GOT3 (cell line): ENCODE measurements around the gene SLC1A7.

ENCODE experiments used
- DNase-seq: peaks from one replicate; lab custom pipeline; 2025; ENCODE audit warnings: mixed read lengths; lab: John Stamatoyannopoulos, UW

SLC1A7 gene

DNA sequence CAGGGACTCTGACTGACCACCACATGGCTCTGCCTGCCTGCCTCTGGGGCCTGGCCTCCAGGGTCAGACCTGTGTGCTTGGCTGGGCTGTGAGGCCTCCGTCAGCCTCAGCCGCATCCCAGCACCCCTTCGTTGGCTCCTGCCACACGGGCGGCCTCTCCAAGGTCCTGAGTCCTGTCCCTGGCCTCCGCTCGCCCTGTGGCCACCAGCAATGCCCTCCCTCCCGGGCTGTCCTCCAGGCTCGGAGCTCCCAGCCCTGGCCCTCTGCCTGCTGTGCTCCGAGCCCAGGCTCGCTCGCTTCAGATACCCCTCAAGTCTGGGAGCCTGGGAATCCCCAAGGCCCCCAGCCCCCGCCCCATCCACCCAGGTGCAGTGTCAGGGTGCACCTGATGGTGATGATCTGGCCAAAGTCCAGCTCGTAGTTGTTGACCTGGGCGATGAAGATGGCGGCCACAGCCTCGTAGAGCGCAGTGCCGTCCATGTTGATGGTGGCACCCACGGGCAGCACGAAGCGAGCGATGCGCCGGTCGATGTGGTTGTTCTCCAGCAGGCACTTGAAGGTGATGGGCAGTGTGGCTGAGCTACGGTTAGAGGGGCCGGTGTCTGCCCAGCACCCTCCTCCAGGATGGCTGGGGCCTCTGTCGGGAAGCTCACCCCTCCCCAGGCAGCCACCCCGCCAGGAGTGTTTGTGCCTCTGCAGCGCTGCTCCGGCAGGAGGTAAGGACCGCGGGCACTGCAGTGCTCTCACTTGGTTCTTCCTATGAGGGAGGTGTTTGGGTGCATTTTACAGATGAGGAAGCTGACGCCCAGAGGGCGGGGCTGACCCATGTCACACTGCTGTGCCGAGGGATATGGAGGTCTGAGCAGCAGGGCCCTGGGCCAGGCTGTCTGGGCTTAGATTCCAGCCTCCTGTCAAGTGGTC lies 52.0 kb downstream of the SLC1A7 start:
- no peak for DNase-seq

DNA sequence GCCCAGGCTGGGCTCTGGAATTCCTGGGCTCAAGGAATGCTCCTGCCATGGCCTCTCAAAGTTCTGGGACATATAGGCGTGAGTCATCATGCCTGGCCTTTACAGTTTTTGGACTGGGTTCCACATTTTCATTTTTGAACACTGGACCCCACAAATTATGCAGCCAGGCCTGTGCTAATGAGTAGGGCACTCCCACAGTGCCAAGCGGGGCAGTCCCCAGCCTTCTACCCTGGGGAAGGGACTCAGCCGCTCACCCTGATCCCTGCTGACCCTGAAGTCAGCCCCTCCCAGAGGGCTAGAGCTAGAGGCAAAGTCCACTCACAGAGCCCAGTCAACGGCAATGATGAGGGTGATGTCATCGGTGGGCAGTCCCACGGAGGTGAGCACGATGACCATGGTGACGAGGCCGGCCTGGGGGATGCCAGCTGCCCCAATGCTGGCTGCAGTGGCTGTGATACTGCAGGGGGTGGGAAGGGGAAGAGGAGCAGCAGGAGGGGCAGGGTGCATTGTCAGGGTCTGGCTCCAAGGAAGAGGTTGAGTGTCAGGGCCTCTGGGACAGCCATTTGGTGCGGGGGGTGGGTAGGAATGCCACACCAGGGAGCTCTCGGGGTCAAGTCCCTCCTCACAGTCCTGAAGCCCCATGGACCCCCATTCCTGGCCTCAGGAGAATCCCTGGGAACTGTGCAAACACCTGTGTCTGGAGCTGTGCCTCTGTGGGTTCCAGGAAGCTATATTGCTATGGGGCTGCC lies 52.8 kb downstream of the SLC1A7 start:
- no peak for DNase-seq

DNA sequence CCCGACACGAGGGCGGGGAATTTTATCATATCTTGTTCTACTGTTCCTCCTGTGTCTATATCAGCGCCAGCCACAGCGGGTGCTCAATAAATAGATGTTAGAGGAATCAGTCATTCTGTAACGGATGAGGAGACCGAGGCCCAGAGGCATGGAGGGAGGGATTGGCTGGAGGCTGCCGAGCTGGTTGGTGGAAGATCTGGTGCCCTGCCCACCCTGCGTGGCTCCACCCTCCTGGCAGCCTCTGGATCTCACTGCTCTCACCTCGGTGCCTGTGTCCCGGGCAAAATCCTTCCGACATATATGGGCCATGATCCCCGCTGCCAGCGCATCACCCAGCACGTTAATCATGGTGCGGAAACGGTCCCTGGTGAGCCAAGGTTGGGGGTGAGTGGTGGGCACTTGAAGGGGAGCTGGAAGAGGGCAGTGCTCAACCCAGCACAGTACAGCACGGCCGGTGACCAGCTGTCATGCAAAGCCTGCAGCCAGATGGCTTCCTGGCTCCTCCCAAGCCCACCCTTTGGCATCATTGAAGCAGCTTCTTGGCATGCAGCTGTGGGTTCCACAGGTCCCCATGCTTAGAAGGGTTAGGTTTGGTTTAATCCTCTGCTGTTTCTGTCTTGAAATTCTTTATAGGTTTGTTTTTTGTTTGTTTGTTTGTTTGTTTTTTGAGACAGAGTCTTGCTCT lies 53.7 kb downstream of the SLC1A7 start:
- no peak for DNase-seq

DNA sequence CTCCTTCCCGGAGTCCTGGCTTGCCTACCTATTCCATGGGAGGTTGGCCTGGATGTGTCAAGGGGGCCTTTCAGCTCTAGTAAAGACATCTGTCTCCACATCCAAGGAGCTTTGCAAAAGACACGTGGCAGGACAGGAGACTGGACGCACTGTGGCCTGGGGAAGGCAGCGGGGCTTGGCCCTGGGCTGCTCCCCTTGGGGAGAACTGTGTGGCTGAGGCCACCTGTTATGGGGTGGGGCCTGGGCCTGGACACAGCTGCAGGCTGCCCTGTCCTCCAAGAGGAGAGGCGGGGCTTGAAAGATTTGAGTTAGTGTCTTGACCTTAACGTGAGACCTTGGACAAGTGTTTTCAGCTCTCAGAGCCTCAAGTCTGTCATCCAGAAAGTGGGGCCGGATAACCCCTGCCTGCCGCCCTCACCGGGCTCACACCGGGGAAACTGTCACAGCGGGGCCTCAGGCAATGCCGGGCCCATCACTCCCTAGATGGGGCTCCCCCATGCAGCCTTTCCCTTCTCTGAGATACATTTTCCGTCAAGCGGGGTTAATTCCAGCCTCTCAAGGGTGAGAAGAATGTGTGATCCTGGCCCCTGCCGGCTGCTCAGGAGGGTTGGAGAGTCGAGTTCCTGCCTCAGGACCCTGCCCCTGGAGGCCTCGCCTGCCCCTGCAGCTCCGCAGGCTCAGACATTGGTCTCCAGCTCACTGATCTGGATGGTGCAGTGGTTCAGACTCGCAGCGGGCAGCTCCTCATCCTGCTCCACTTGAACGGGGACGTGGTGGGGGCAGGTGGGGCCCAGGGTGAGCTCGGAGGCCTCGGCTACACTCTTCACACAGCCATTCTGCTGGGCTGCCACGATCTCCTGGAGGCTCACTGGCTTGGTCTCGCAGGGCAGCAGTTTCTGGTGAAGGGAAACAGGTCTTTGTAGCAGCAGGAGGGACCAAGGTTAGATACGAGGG lies 54.8 kb downstream of the SLC1A7 start:
- no peak for DNase-seq

DNA sequence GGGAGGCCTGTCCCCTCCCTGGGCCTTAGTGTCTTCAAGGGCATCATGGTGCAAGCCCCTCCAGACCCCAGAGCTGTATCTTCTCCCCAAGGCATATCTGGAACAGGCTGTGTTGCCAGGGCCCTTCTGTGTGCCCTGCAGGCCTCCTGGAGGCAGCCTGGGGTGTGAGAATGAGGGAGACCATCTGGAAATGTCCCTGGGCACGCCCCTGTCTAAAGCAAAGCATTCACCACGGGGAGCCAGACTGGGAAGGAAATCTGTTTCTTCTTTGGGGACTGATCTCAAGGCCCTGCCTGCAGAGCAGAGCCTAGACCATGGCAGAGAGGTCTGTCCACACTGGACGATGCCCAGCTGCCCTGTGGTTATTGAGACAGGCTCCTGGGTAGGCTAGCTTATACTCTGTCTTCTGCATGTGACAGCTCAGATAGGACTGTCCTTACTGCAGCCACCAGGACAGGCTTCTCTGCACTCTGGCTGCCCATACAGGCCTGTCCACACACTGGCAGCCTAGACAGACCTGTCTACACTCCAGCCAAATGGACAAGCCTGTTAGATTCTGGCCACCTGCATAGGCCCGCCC lies 55.9 kb downstream of the SLC1A7 start:
- DNase-seq = no peak

DNA sequence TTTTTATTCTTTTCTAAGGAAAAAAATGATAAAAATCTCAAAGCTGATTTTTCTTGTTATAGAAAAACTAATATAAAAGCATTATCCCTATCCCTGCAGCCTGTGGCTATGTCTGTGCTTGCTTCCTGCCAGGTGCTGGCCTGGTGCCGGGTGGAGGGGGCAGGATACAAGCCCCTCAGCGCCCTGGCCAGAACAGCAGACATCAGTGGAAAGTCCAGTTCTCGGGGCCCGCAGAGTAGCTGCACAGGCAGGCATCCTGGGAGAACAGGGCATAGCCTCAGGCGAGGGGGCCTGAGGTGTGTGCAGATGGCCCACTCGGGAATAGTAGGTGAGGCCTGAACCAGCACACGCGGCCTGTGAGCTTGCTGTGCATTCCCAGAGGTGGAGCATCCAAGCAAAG lies 57.0 kb downstream of the SLC1A7 start:
- no peak for DNase-seq

DNA sequence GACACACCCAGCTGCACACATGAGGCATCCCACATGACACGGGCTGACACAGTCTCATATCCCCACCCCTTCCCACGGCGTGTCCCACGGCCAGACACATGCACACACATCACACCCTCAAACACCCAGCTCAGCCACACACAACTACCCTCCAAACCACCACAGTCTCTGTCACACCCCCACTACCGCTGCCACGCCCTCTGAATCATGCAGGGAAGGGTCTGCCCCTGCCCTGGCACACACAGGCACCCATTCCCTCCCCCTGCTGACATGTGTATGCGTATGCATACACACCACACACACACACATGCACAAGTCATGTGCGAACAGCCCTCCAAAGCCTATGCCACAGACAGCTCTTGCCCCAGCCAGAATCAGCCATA lies 57.9 kb downstream of the SLC1A7 start:
- no peak for DNase-seq

DNA sequence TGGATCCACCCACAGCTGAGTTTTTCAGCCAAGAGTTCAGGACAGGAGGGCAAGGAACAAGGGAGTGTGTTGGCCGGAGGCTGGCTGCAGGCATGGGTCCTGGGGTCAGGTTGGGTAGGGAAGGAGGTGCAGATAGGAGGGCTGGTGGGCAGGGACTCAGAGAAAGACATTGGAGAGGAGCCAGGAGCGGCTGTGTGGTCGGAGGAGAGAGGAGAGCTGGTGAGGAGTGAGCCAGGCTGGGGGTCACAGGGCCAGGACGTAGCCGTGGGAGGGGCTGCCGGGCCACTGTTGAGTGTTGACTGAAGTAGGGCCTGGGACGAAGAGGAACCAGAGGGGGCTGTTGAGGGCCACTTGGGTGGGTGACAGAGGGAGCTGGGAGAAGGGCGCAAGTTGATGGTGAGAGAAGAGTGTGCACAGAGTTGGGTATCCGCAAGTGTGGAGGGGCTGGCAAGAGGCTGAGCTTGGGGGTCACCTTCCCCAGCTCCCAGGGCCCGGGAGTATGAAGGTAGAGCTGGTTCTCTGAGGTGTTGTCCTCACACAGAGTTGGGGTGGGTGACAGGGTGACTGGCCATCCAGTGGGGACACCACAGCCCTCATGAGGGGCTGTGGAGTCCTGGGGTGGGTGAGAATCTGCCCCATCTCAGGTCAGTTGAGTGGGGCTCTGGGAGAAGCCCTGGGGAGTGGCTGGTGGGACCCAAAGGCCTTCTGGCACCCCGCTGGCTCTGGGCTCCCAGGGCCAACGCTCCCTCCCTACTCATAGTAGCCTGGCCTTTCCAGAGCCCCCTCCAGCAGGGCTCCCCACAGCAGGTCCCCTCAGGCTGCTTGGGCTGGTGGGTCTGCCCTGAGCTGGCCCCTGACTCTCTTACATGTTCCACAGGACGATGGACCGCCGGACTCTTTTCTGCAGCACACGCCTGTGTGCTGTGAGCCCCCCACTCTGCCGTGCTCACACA lies 58.5 kb downstream of the SLC1A7 start:
- DNase-seq = no peak

DNA sequence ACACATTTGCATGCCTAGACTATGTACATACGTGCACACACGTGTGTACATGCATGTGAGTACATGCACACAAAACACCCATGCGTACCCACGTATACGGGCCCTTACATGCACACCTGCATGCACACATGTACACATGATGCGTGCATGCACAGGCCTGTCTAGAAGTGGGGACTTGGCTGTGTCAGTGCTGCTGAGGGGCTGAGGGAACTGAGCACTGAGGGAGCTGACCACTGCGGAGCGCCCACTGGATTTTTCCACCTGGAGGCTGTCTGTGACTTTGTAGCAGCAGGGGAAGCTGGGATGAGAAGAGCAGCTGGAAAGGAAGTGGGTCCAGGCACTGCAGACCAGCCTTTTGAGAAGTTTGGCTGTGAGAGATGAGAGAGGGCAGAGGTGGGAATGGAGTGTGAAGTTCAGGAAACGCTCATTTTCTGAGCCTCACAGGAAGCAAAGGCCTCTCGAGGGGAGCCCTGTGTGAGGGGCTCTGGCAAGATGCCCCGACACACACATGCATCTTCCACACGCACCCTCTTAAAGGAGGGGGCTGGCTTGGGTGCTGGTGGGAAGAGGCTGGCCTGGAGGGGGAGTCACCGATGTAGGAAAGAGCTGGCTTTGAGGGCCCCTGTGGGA lies 59.5 kb downstream of the SLC1A7 start:
- DNase-seq = no peak

DNA sequence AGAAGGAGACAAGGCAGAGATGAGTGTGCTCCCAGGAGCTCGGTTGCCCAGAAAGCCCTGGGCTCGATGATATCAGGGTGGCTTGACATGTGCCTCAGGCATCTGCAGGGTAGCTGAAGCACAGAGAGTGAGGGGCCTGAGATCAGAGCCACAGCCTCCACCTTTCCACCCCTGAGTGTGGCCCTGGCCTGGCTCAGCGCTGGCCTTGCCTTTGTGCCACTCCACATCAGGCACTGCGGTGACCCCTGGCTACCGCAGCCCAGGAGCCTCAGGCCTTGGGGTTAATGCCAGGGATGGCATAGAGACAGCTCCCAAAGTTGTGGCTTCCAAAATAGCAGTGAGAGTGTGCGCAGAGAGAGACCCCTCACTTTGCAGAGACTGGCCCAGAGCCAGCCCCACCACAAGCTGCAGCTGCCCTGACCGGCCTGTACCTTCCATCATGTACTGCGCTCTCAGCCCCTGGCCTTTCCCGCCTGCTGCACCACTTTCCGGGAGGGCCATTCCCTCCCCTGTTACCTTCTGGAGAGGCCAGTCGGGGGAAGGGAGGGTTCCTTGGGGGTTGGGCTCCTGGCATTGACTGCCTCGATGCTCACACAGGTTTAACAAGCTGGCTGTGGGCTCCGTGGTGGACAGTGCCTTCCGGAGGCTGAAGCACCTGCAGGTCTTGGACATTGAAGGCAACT lies 60.9 kb downstream of the SLC1A7 start:
- DNase-seq = no peak

DNA sequence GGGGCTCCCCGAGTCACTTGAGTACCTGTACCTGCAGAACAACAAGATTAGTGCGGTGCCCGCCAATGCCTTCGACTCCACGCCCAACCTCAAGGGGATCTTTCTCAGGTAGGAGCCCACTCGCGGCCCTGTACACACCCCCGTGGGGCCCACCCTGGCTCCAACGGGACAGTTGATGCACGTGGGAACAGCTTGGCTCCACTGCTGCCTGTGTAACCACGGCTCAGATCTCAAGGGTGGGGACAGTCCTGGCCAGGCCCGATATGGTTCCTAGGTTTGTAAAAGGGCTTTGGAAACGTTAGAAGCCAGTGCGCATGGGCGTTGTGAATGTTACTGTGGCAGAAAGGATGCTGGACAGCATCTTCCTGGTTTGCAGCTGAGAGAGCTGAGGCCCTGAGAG lies 61.7 kb downstream of the SLC1A7 start:
- DNase-seq = no peak

DNA sequence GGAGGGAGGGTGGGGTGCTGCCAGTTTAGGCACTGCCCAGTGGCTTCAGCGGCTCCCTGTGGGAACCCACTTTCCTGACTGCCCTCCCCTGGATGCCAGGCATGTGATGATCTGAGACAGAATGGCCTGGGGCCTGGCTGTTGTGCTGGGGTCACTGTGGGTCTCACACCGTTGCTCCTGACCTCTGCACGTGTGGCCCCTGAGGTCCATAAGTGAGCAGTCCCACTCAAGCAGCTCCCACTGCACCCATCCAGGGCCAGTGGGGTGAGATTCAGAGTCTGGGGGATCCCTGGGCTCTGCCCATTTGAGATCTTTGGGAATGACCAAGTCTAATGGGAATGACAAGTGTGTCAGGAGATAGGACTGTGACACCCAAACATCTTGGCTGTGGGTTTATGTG lies 62.4 kb downstream of the SLC1A7 start:
- no peak for DNase-seq

DNA sequence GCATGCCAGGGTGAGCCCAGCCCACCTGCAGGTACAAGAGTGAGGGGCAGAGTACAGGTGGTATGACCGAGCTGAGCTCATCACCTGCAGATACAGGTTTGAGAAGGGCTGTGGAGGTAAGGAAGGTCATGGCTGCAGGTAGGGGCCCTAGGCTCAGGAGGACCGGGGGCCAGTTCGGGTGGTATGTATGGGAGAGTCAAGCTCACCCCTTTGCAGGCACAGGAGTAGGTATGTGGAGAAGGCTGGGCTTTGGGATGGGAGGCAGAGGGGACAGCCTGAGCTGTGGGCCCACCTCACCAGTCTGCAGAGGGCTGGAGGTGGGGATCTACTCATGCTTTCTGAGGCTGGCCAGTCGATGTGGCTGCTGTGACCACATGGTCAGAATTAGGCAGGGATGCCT lies 63.2 kb downstream of the SLC1A7 start:
- no peak for DNase-seq

DNA sequence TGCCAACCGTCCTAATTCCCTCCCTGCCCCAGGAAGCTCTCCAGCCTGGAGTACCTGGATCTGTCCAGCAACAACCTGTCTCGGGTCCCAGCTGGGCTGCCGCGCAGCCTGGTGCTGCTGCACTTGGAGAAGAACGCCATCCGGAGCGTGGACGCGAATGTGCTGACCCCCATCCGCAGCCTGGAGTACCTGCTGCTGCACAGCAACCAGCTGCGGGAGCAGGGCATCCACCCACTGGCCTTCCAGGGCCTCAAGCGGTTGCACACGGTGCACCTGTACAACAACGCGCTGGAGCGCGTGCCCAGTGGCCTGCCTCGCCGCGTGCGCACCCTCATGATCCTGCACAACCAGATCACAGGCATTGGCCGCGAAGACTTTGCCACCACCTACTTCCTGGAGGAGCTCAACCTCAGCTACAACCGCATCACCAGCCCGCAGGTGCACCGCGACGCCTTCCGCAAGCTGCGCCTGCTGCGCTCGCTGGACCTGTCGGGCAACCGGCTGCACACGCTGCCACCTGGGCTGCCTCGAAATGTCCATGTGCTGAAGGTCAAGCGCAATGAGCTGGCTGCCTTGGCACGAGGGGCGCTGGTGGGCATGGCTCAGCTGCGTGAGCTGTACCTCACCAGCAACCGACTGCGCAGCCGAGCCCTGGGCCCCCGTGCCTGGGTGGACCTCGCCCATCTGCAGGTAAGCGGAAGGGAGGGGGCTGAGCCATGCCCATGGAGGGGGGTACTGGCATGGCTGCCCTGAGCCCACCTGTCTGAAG lies 63.9 kb downstream of the SLC1A7 start:
- no peak for DNase-seq

DNA sequence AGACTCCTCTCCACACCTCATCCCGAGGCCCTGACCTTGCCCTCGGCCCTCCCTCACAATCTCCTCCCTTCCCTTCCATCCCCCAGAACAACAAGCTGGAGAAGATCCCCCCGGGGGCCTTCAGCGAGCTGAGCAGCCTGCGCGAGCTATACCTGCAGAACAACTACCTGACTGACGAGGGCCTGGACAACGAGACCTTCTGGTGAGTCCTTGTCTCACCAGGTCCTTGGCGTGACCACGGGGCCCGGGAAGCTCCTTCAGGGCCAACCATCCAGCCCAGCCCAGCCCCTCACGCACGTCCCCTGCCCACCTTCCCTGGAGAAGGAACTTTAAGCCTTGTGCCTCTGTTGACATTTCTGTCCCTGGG lies 64.9 kb downstream of the SLC1A7 start:
- DNase-seq = no peak

DNA sequence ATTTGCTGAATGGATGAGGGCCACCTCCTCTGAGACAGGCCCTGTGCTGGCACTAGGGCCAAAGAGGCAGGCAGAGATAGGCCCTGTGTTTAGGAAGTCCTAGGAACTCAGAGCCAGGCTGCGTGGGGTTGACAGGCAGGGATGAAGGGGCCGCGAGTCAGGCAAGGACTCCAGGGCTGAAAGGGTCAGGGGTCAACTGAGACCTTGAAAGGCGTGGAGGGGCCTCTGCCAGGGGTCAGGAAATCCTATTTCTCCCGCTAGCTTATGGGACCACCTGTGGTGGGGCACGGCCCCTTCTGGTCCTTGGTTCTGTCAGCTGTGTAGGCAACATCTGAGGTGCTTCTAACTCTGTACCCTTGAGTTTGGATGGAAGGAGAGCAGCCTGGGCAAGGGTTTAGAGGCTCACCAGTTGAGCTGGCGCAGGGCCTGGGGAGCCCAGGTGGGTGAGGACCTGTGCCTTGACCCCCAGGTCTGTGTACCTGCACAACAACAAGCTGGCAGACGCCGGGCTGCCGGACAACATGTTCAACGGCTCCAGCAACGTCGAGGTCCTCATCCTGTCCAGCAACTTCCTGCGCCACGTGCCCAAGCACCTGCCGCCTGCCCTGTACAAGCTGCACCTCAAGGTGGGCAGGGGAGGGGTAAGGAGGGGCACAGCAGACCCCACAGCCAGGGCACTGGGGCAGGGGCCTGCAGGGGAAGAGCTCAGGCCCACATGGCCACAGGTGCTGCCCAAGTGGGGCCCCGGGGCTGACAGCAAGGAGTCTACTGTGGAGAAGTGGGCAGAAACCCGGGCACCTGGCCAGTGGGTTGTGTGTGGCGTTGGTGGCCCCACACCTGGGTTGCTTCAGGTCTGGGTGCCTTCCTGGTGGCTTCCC lies 65.5 kb downstream of the SLC1A7 start:
- no peak for DNase-seq

DNA sequence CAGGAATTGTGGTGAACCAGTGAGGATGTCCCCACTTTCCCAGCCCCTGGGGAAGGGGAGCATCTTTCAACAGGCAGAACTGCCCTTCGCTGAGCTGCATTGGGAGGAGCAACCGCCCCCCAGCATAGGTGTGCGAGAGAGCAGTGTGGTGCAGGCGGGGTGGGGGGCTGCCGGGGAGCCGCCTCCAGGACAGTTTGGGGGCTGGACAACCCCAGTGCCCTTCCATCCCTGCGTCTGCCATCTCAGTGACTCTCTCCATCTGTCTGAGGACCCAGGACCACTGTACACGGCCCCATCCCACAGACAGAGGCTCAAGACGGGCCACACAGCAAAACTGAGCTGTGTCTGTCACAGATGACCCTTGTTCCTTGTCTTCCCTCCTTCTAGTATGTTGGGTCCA lies 66.3 kb downstream of the SLC1A7 start:
- no peak for DNase-seq
